Adrenal gland (tissue), 12 donors: ENCODE data around the gene GMPPA. TPM values are rescaled to one million over a fixed set of nuclear protein-coding genes. Genes with fewer than 3 reads are reported as not detected.
A peak's percentile ranks its signal among the peaks of the same experiment; 100 is the strongest.

Experiments used
- DNase-seq, 7 donors: peaks; one replicate each; pipeline ENCODE4 v3.0.0-alpha.2; 2019 to 2020
- H3K27ac ChIP-seq, 5 donors: fragments of 200-600 bp; sonication (generic) in 4 of 5; 1 replicate in 3 of 5; 2 replicates in 2 of 5; pipeline versions ENCODE4 v1.5.1 to v1.8.0; 2016 to 2020; ENCODE audit warnings: mild to moderate bottlenecking in 1 of 5
- H3K27me3 ChIP-seq: fragments of 200-600 bp; 2 replicates; pipeline ENCODE4 v1.8.0; 2021
- H3K36me3 ChIP-seq, 2 donors: fragments of 200-600 bp; replicated peaks in 1 of 2; 1 replicate in 1 of 2; 2 replicates in 1 of 2; pipeline versions ENCODE4 v1.5.1 to v1.8.0; 2018 to 2022
- H3K4me1 ChIP-seq, 2 donors: fragments of 200-600 bp; replicated peaks in 1 of 2; 1 replicate in 1 of 2; 2 replicates in 1 of 2; pipeline versions ENCODE4 v1.5.1 to v1.8.0; 2018 to 2021
- H3K4me3 ChIP-seq, 4 donors: fragments of 200-600 bp; sonication (generic) in 3 of 4; one replicate each; pipeline ENCODE4 v1.5.1; 2016 to 2018
- H3K9me3 ChIP-seq, 3 donors: fragments of 200-600 bp; sonication (generic) in 1 of 3; replicated peaks in 1 of 3; 1 replicate in 2 of 3; 2 replicates in 1 of 3; pipeline versions ENCODE4 v1.5.1 to v1.8.0; 2016 to 2021
- POLR2A ChIP-seq, 2 donors: fragments of 450-650 bp; IDR thresholded peaks; one replicate each; pipeline ENCODE4 v1.6.1; 2017; ENCODE audit warnings: antibody characterized with exemption in 2 of 2, mild to moderate bottlenecking in 2 of 2, moderate library complexity in 1 of 2
- WGBS, 4 donors: extraction: QIAGEN DNeasy Blood & Tissue Kit in 2 of 4; methylation state at CpG; one replicate each; pipeline versions ENCODE4 v1.1.5 to v1.1.7; 2013 to 2017; 5-methylcytosine and 5-hydroxymethylcytosine counted together
- intact Hi-C, 2 donors: fragments of 100-400 bp; cut with DNase I; formaldehyde crosslinking; loops; one replicate each; pipeline versions ENCODE4 v1.14.1 to v1.15.0; 2022 to 2023
- polyA plus RNA-seq, 3 donors: library from polyadenylated mRNA; stranded (reverse); fragments of 200-250 nt in 2 of 3; fragments of 350-450 nt in 1 of 3; fragmentation: Illumina TruSeq in 1 of 3; extraction: RNeasy Lipid Tissue Mini Kit (QIAGEN cat#74804) in 1 of 3; gene quantifications; one replicate each; pipeline ENCODE4 v1.2.3, GENCODE V29; 2013 to 2014
- total RNA-seq, 9 donors: library from RNA; depleted of rRNA in 4 of 9; stranded (reverse); fragments of >200 nt in 4 of 9; fragments of 120-200 nt in 1 of 9; fragmentation: NEBNext Ultra II Directional in 1 of 9; extraction: Animal tissue kit (Norgen Biotek cat#: 25700) in 1 of 9; gene quantifications; one replicate each; pipeline versions ENCODE4 v1.1.0 to v1.2.4, GENCODE V29; 2013 to 2023
- TF ChIP-seq, protein P1 (sequence below), 6 experiments: fragments of 450-650 bp in 4 of 6; fragments of 200-600 bp in 2 of 6; sonication (generic) in 1 of 6; IDR thresholded peaks; 1 replicate in 5 of 6; 2 replicates in 1 of 6; pipeline versions ENCODE4 v1.5.1 to v1.8.0; 2016 to 2021; ENCODE audit warnings: antibody characterized with exemption in 6 of 6, mild to moderate bottlenecking in 2 of 6, moderate library complexity in 1 of 6
- donor health status: healthy with polysubstance abuse.
- donor health status: Bipolar disorder and iron deficiency.
- donor health status: DM: yes; HTN: yes; CAD: no.
- donor health status: DM: no; HTN: no; CAD: no.
- donor health status: DM: no; HTN: no; CAD: no.
- donor health status: DM: yes; HTN: yes; CAD: no.

GMPPA gene
- total and polyA plus RNA-seq, 12 donors = 23.0 to 72.2 (median 35.3) TPM

DNA sequence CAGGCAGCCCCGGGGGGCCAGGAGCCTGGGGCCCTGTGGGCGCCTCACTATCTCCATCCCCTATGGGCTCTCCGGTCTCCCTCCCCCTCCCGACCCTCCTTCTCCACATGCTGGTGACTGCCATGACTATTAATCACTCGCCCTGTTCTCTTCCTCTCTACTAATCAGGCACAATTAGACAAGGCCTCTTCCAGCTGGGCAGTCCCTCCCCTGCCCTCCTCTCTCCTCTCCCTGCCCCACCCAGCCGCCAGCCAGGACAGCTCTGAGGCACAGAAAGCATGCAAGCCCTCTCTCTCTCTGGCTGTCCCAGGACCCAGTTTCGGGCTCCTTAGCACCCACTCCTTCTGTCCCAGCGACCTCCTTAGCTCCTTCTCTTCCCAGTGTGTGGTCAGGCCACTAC lies 21.4 kb downstream of the GMPPA start:
- intact Hi-C loops = no loop called here
- no peaks in the 10 kb centered on the region for H3K9me3 ChIP-seq

DNA sequence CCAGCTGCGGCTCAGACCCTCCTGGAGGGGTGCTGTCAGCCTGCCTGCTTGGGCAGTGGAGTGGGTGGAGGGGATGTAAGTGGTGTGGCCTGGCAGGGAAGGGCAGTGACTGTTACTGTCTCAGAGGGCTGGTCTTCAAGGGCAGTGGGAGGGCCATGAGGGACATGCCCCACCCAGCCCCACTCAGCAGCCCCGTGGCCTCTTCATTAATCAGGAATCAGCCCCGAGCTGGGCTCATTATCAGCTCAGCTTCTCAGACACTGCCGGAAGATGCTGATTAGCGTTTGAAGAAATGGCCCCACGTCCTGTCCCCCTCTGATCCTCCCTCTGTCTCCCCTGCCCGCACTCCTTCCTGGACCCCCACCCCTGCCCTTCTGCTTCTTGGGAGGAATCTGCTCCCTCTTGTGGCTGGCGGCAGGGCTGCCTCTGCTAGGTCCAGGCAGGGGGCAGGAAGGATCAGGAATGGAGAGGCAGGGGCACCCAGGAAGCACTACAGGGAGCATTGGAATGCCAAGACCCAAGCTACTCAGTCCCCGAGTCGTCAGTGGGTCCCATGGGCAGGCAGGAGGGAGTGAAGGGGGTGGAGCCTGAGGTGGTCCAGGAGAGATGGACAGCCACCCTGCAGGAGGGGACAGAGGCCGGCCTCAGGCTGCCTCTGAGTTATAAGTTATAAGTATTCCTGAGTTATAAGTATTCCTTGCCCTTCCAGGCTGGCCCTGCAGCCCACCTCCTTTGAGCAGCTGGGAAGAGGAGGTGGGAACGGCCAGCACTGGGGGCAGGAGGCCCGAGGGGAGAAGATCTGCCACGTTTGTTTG lies 22.6 kb downstream of the GMPPA start:
- intact Hi-C loops = no loop called here
- peaks cover 52% of the 10 kb centered on the region for H3K27me3 ChIP-seq

More for the DNA sequence above, 21.4 kb downstream of the GMPPA start:
- Histone ChIP-seq H3K4me1 (peaks cover 0 to 26% of the 10 kb centered on the region in 2 donors), H3K36me3 (no peaks in the 10 kb centered on the region), H3K27ac (no peak overlapping the region), H3K27me3 (peaks cover 47% of the 10 kb centered on the region), H3K4me3 (no peak overlapping the region)
- TF ChIP-seq POLR2A (IDR thresholded peaks at IDR 0.05) = no peak
- TF ChIP-seq, protein P1, sequence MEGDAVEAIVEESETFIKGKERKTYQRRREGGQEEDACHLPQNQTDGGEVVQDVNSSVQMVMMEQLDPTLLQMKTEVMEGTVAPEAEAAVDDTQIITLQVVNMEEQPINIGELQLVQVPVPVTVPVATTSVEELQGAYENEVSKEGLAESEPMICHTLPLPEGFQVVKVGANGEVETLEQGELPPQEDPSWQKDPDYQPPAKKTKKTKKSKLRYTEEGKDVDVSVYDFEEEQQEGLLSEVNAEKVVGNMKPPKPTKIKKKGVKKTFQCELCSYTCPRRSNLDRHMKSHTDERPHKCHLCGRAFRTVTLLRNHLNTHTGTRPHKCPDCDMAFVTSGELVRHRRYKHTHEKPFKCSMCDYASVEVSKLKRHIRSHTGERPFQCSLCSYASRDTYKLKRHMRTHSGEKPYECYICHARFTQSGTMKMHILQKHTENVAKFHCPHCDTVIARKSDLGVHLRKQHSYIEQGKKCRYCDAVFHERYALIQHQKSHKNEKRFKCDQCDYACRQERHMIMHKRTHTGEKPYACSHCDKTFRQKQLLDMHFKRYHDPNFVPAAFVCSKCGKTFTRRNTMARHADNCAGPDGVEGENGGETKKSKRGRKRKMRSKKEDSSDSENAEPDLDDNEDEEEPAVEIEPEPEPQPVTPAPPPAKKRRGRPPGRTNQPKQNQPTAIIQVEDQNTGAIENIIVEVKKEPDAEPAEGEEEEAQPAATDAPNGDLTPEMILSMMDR (IDR thresholded peaks at IDR 0.05) = no peak
- no peak for DNase-seq
- 65 to 76% (median 71%) methylated on average over 6 to 8 of the region's 8 CpGs for whole genome bisulfite sequencing, 4 donors

DNA sequence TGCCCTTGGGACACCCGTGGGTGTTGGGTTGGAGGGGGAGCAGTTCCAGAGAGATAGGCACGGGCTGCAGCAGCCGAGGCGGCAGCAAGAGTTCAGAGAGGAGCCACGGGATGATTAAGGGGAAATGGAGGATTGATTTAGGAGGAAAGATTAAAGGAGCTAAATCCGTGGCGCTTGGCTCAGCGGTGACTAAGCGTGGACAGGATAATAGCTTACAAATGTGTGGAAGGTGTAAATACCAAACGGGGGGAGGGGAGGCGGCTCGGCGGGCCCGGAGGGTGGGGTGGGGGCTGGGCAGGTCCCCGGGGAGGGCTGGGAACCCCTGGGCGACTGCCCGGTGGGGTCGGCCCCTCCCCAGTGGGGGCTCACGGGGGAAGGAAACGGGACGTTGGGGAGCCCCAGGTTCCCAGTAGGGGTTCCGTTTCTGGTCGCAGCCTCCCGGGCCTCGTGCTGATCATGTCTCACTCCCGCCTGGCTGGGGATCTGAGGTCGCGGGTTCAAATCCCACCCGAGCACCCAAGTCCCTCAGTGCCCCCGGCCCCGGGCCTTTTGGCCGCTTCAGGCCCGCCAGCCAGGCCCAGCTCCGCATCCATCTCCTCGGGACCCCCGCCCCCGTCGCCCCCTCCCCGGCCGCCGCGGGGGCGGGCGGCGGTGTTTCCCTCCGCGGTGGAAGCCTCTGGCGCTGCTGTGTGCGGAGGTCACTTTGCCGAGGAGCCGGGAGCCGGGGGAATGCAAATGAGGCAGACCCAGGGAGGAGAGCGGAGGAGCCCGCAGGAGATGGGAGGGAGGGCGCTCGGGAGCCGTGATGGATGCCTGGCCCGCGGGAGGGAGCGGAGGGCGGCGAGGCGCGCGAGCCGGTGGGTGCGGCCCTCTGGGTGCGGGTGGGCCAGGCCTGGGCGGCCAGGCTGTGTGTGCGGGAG lies 23.7 kb downstream of the GMPPA start:
- Histone ChIP-seq H3K27ac (peak overlapping the region in 1 of 5 donors; percentile 57), H3K4me3 (peak overlapping the region in 1 of 4 donors; percentile 25), H3K9me3 (no peaks in the 10 kb centered on the region), H3K4me1 (peaks cover 0 to 26% of the 10 kb centered on the region in 2 donors), H3K27me3 (peaks cover 56% of the 10 kb centered on the region), H3K36me3 (no peaks in the 10 kb centered on the region)
- WGBS, 4 donors = 3 to 5% (median 3%) methylated on average over 17 to 70 of the region's 70 CpGs
- peak in 4 of 7 donors; percentile 31 to 48 (median 41) for DNase-seq
- intact Hi-C loops = no loop called here
- TF ChIP-seq, protein P1 (IDR thresholded peaks at IDR 0.05) = no peak
- TF ChIP-seq POLR2A (IDR thresholded peaks at IDR 0.05) = no peak

More for the DNA sequence above, 22.6 kb downstream of the GMPPA start:
- Histone ChIP-seq H3K27ac (peak overlapping the region in 1 of 5 donors; percentile 57), H3K4me1 (peaks cover 0 to 26% of the 10 kb centered on the region in 2 donors), H3K36me3 (no peaks in the 10 kb centered on the region), H3K4me3 (peak overlapping the region in 1 of 4 donors; percentile 26), H3K9me3 (no peaks in the 10 kb centered on the region)
- TF ChIP-seq, protein P1 (IDR thresholded peaks at IDR 0.05) = peak; percentile 43 to 65 (median 58)
- TF ChIP-seq POLR2A (IDR thresholded peaks at IDR 0.05) = no peak
- peak in 5 of 7 donors; percentile 38 to 75 (median 54) for DNase-seq
- WGBS, 4 donors = 14 to 20% (median 16%) methylated on average over 13 to 14 of the region's 14 CpGs
